ENCODE results near the gene RPL10.

Gene RPL10

GRCh38 chrX:154449618-154450017 lies 51.4 kb downstream of the RPL10 start:
- no peak for DNase-seq (ENCODE audit: low read depth)

GRCh38 chrX:154450312-154450711 lies 52.1 kb downstream of the RPL10 start:
- no peak for DNase-seq (ENCODE audit: low read depth)
